HCT116 (cell line): ENCODE data around the gene VEZF1. TPM values are rescaled to one million over a fixed set of nuclear protein-coding genes. Genes with fewer than 3 reads are reported as not detected.

ENCODE experiments used
- ATAC-seq: fragments of 200-7000 bp; cut with Tn5 transposase; 2 replicates; pipeline ENCODE4 v1.9.1; 2020; ENCODE audit warnings: mild to moderate bottlenecking, moderate library complexity
- BruUV-seq: library from RNA; stranded (reverse); fragments of 400-500 nt; replicated peaks from 2 replicates; lab custom pipeline; 2021; lab: Mats Ljungman, UMichigan
- CTCF ChIA-PET: fragments of 300-600 bp; sonication (Branson Sonifier 250); formaldehyde crosslinking; loops from one replicate; lab custom pipeline; 2021; ENCODE audit warnings: antibody characterized with exemption; lab: Charles Lee
- POLR2A ChIA-PET: fragments of 300-600, 350-600 bp; sonication (Branson Sonifier 250); formaldehyde crosslinking; loops from one replicate; lab custom pipeline; 2021; ENCODE audit warnings: antibody characterized with exemption; lab: Charles Lee
- RAD21 ChIA-PET, 2 experiments: fragments of 300-600 bp; sonication (Branson Sonifier 250); formaldehyde crosslinking; loops; one replicate each; lab custom pipeline; 2023; ENCODE audit warnings: low total read pairs in 2 of 2; ENCODE audit not compliant: uncharacterized antibody in 2 of 2, unreplicated experiment in 2 of 2, low non-redundant PET in 1 of 2; lab: Charles Lee
- DNase-seq: peaks from one replicate; pipeline ENCODE4 v3.0.0-alpha.2; 2010; ENCODE audit warnings: low read depth, low spot score
- H2AFZ ChIP-seq: fragments of 200-600 bp; shearing (Covaris generic), sonication (generic); 2 replicates; pipeline ENCODE4 v1.6.1; 2017; ENCODE audit warnings: low read depth, mixed run types, mixed read lengths, antibody characterized with exemption, low read length; ENCODE audit not compliant: poor library complexity, severe bottlenecking
- H3K27ac ChIP-seq: 2 replicates; pipeline ENCODE4 v1.5.1; 2012; ENCODE audit warnings: low read depth, low read length
- H3K27me3 ChIP-seq: fragments of 200-600 bp; sonication (generic); 2 replicates; pipeline ENCODE4 v1.6.1; 2016; ENCODE audit warnings: mixed run types, low read length, mixed read lengths; ENCODE audit not compliant: insufficient read depth
- H3K36me3 ChIP-seq, 2 experiments: fragments of 200-500 bp in 1 of 2; fragments of 200-600 bp in 1 of 2; sonication (Bioruptor generic) in 1 of 2; sonication (generic) in 1 of 2; 2 replicates each; pipeline versions ENCODE4 v1.5.1 to v1.6.1; 2014 to 2016; ENCODE audit warnings: low read length in 2 of 2, inconsistent platforms in 1 of 2, mixed read lengths in 1 of 2, mixed run types in 1 of 2; ENCODE audit not compliant: insufficient read depth in 2 of 2, control insufficient read depth in 1 of 2
- H3K4me1 ChIP-seq, 2 experiments: fragments of 200-600 bp in 1 of 2; sonication (generic) in 1 of 2; 2 replicates each; pipeline versions ENCODE4 v1.5.1 to v1.6.1; 2012 to 2017; ENCODE audit warnings: low read length in 2 of 2, inconsistent platforms in 1 of 2, mild to moderate bottlenecking in 1 of 2, mixed read lengths in 1 of 2, mixed run types in 1 of 2, moderate library complexity in 1 of 2; ENCODE audit not compliant: insufficient read depth in 2 of 2, control insufficient read depth in 1 of 2
- H3K4me2 ChIP-seq: fragments of 200-600 bp; sonication (generic); 2 replicates; pipeline ENCODE4 v1.6.1; 2017; ENCODE audit warnings: mixed run types, low read length, mixed read lengths
- H3K4me3 ChIP-seq, 2 experiments: fragments of 200-600 bp in 1 of 2; sonication (generic) in 1 of 2; replicated peaks in 1 of 2; 2 replicates each; pipeline ENCODE4 v1.5.1; 2011 to 2016; ENCODE audit warnings: low read length in 2 of 2, control low read depth in 1 of 2, low read depth in 1 of 2, mild to moderate bottlenecking in 1 of 2, mixed read lengths in 1 of 2, mixed run types in 1 of 2
- H3K79me2 ChIP-seq: fragments of 200-600 bp; sonication (generic); 2 replicates; pipeline ENCODE4 v1.6.1; 2017; ENCODE audit warnings: mild to moderate bottlenecking, mixed run types, low read length, moderate library complexity, mixed read lengths; ENCODE audit not compliant: insufficient read depth
- H3K9ac ChIP-seq: fragments of 200-600 bp; sonication (generic); 2 replicates; pipeline ENCODE4 v1.6.1; 2016; ENCODE audit warnings: low read length, mixed read lengths
- H3K9me2 ChIP-seq: fragments of 200-600 bp; sonication (generic), shearing (Covaris generic); 2 replicates; pipeline ENCODE4 v1.6.1; 2017; ENCODE audit warnings: mixed run types, mild to moderate bottlenecking, moderate library complexity; ENCODE audit not compliant: insufficient read depth
- H3K9me3 ChIP-seq, 2 experiments: fragments of 200-500 bp in 1 of 2; fragments of 200-600 bp in 1 of 2; sonication (Bioruptor generic) in 1 of 2; sonication (generic) in 1 of 2; 2 replicates each; pipeline ENCODE4 v1.6.1; 2014 to 2017; ENCODE audit warnings: low read length in 2 of 2, mixed read lengths in 2 of 2, inconsistent platforms in 1 of 2, low read depth in 1 of 2, mild to moderate bottlenecking in 1 of 2, mixed run types in 1 of 2, moderate library complexity in 1 of 2; ENCODE audit not compliant: control insufficient read depth in 1 of 2, insufficient read depth in 1 of 2
- H4K20me1 ChIP-seq: fragments of 200-600 bp; sonication (generic), shearing (Covaris generic); 2 replicates; pipeline ENCODE4 v1.6.1; 2017; ENCODE audit warnings: mixed run types, mild to moderate bottlenecking, moderate library complexity; ENCODE audit not compliant: insufficient read depth
- ATF3 ChIP-seq: IDR thresholded peaks from 2 replicates; pipeline ENCODE4 v1.6.1; 2012
- CBX3 ChIP-seq: IDR thresholded peaks from 2 replicates; pipeline ENCODE4 v1.6.1; 2012; ENCODE audit warnings: low read depth
- CEBPB ChIP-seq: IDR thresholded peaks from 2 replicates; pipeline ENCODE4 v1.6.1; 2012; ENCODE audit warnings: low read depth
- CTCF ChIP-seq, 3 experiments: fragments of 200-600 bp in 1 of 3; sonication (generic) in 1 of 3; IDR thresholded peaks in 2 of 3; conservative IDR thresholded peaks in 1 of 3; 2 replicates each; pipeline ENCODE4 v1.5.1; 2012 to 2017; ENCODE audit warnings: low read depth in 2 of 3, low read length in 2 of 3, antibody characterized with exemption in 1 of 3, borderline replicate concordance in 1 of 3, control low read depth in 1 of 3, mild to moderate bottlenecking in 1 of 3, mixed read lengths in 1 of 3, mixed run types in 1 of 3, moderate library complexity in 1 of 3; ENCODE audit not compliant: insufficient read depth in 1 of 3
- EGR1 ChIP-seq: IDR thresholded peaks from 2 replicates; pipeline ENCODE4 v1.6.1; 2012; ENCODE audit warnings: low read depth
- EZH2phosphoT487 ChIP-seq: fragments of 200-600 bp; IDR thresholded peaks from 2 replicates; pipeline ENCODE4 v1.6.1; 2018; ENCODE audit warnings: antibody characterized with exemption, borderline replicate concordance
- FOSL1 ChIP-seq: IDR thresholded peaks from 2 replicates; pipeline ENCODE4 v1.6.1; 2012; ENCODE audit warnings: low read depth
- JUND ChIP-seq: IDR thresholded peaks from 2 replicates; pipeline ENCODE4 v1.6.1; 2012
- POLR2A ChIP-seq: IDR thresholded peaks from 2 replicates; pipeline ENCODE4 v1.7.0; 2011; ENCODE audit warnings: borderline replicate concordance; ENCODE audit not compliant: insufficient read depth, insufficient read length; ENCODE audit errors: extremely low read depth
- POLR2AphosphoS5 ChIP-seq: IDR thresholded peaks from 2 replicates; pipeline ENCODE4 v1.6.1; 2011; ENCODE audit warnings: mild to moderate bottlenecking, low read depth, low read length, moderate library complexity
- RAD21 ChIP-seq: IDR thresholded peaks from 2 replicates; pipeline ENCODE4 v1.6.1; 2012; ENCODE audit warnings: low read depth, mild to moderate bottlenecking
- REST ChIP-seq: IDR thresholded peaks from 2 replicates; pipeline ENCODE4 v1.6.1; 2012; ENCODE audit warnings: low read depth
- SIN3A ChIP-seq: IDR thresholded peaks from 2 replicates; pipeline ENCODE4 v1.6.1; 2012; ENCODE audit warnings: low read depth
- SP1 ChIP-seq: IDR thresholded peaks from 2 replicates; pipeline ENCODE4 v1.6.1; 2012; ENCODE audit warnings: low read depth
- SRF ChIP-seq: IDR thresholded peaks from 2 replicates; pipeline ENCODE4 v1.6.1; 2012; ENCODE audit warnings: low read depth
- TCF7L2 ChIP-seq: IDR thresholded peaks from 2 replicates; pipeline ENCODE4 v1.7.0; 2011; ENCODE audit warnings: borderline replicate concordance, inconsistent platforms; ENCODE audit not compliant: insufficient read depth, insufficient read length; ENCODE audit errors: extremely low read depth
- YY1 ChIP-seq: IDR thresholded peaks from 2 replicates; pipeline ENCODE4 v1.6.1; 2011; ENCODE audit warnings: low read length, low read depth, moderate library complexity, mild to moderate bottlenecking; ENCODE audit not compliant: insufficient replicate concordance; ENCODE audit errors: extremely low read depth
- ZFX ChIP-seq: fragments of 450-650 bp; IDR thresholded peaks from 2 replicates; pipeline ENCODE4 v1.6.1; 2017
- intact Hi-C: fragments of 100-400 bp; cut with micrococcal nuclease; formaldehyde crosslinking; loops from 2 replicates; pipeline ENCODE4 v1.10.0; 2022
- total RNA-seq: library from RNA; stranded (reverse); gene quantifications from one replicate; pipeline ENCODE4 v1.2.1, GENCODE V29; 2021; ENCODE audit not compliant: unreplicated experiment
- TF ChIP-seq, protein P1 (sequence below): IDR thresholded peaks from 2 replicates; pipeline ENCODE4 v1.6.1; 2011; ENCODE audit warnings: mild to moderate bottlenecking, low read length, moderate library complexity; ENCODE audit not compliant: insufficient replicate concordance; ENCODE audit errors: extremely low read depth

VEZF1 gene
- total RNA-seq, 1 experiment from 2014 or later = 70.2 TPM

DNA sequence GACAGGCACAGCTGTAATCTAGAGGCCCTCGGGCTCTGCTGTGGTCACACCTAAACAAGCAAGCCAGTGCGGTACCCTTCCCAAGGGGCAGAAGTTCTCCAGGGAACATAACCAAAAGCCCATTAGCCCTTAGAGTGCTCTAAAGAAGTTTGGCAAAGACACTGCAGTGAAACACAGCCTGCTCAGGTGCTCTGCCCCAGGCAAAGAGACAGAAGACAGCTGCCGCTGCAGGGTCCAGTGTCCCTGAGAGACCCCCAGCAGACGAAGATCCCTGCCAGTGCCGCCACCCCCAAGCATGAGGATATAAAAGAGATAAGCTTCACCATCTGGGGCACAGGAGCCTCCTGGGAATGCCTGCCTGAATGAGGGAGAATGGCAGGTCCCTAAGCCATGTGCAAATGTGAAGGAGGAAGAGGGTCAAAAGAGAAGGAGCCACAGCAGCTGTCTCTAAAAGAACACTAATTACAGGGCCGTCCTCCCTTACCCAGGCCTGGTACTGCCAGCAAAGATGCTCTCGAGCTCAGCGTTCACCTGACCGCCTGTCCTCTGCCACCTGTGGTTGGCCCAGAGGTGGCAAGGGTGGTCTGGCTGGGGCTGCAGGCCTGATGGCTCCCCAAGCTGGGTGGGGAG is 62.6 kb downstream of the VEZF1 start:
- H3K27me3 ChIP-seq = no peaks in the 10 kb centered on the region
- H3K9ac ChIP-seq = no peak overlapping the region
- H3K4me1 ChIP-seq = peaks cover 25 to 68% of the 10 kb centered on the region in 2 experiments
- no TSS peak for BruUV-seq
- H4K20me1 ChIP-seq = no peaks in the 10 kb centered on the region
- ATAC-seq (no peak), DNase-seq (no peak)
- no peaks in the 10 kb centered on the region for H3K9me2 ChIP-seq
- intact Hi-C loops = no loop called here
- H3K27ac ChIP-seq = no peak overlapping the region
- H3K4me2 ChIP-seq = no peak overlapping the region
- CTCF ChIA-PET = interaction anchor here (1.3 kb wide), 1 partner anchor 74 kb away, joined by 3 read pairs; no protein-coding TSS in a partner anchor
- POLR2A ChIA-PET = interaction anchor here (0.9 kb wide), 1 partner anchor 22 kb away, joined by 3 read pairs; no protein-coding TSS in a partner anchor
- no peaks in the 10 kb centered on the region for H3K9me3 ChIP-seq
- H3K4me3 ChIP-seq = no peak overlapping the region
- no peak for TF ChIP-seq YY1
- no peak for TF ChIP-seq REST
- no peak for TF ChIP-seq SIN3A
- no peak for TF ChIP-seq ATF3
- no peak for TF ChIP-seq CEBPB
- TF ChIP-seq SRF = no peak
- no peak for TF ChIP-seq CTCF (IDR thresholded peaks at IDR 0.05 in 2 of 3, conservative IDR thresholded peaks at IDR 0.05 in 1 of 3; ENCODE audit: borderline replicate concordance in 1 of 3, insufficient read depth in 1 of 3, low read depth in 2 of 3, low read length in 2 of 3)
- TF ChIP-seq JUND = no peak
- TF ChIP-seq CBX3 = no peak
- no peak for TF ChIP-seq FOSL1
- TF ChIP-seq EGR1 = no peak
- no peak for TF ChIP-seq RAD21
- no peak for TF ChIP-seq ZFX
- TF ChIP-seq SP1 = no peak
- TF ChIP-seq POLR2AphosphoS5 = no peak
- TF ChIP-seq, protein P1, sequence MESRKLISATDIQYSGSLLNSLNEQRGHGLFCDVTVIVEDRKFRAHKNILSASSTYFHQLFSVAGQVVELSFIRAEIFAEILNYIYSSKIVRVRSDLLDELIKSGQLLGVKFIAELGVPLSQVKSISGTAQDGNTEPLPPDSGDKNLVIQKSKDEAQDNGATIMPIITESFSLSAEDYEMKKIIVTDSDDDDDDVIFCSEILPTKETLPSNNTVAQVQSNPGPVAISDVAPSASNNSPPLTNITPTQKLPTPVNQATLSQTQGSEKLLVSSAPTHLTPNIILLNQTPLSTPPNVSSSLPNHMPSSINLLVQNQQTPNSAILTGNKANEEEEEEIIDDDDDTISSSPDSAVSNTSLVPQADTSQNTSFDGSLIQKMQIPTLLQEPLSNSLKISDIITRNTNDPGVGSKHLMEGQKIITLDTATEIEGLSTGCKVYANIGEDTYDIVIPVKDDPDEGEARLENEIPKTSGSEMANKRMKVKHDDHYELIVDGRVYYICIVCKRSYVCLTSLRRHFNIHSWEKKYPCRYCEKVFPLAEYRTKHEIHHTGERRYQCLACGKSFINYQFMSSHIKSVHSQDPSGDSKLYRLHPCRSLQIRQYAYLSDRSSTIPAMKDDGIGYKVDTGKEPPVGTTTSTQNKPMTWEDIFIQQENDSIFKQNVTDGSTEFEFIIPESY = no peak
- TF ChIP-seq POLR2A = no peak
- TF ChIP-seq TCF7L2 = no peak
- no peak for TF ChIP-seq EZH2phosphoT487
- no peak overlapping the region for H2AFZ ChIP-seq
- RAD21 ChIA-PET = no interaction called here
- H3K36me3 ChIP-seq = no peaks in the 10 kb centered on the region; a peak in 1 of 4 replicates
- peaks cover 79% of the 10 kb centered on the region for H3K79me2 ChIP-seq
